NCI-H524 treated with DMSO at 0.1 percent for 48 hours (cell line): ENCODE results near the gene GRM8.

Experiments
- DNase-seq: peaks from one replicate; lab custom pipeline; 2025; lab: John Stamatoyannopoulos, UW

GRM8 gene

DNA sequence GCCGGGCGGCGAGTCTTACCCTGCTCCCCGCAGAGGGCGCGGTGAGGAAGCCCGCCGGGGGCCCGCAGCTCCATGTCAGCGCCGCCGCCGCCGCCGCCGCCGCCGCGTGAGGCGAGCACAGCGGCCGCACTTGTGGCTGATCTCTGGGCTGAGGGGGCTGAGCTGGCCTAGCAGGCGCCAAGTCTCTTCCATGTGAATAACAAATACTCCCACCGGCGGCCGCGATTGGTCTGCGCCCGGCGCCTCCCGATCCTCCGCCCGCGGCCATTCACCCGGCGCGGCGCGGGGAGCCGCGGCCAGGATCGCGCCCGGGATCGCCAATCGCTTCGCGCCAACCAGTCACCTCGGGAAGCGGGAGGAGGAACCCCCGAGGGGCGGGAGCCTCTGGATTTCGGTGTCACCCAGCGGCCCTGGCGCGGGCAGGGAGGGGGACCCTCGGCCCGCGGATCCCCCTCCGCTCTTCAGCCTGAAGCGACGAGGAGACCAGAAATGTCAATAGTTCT, at the start of gene GRM8:
Gene GRM8 (minus strand): TSS at position 164 of the 503 bp plus-strand sequence.
- DNase-seq: no peak

DNA sequence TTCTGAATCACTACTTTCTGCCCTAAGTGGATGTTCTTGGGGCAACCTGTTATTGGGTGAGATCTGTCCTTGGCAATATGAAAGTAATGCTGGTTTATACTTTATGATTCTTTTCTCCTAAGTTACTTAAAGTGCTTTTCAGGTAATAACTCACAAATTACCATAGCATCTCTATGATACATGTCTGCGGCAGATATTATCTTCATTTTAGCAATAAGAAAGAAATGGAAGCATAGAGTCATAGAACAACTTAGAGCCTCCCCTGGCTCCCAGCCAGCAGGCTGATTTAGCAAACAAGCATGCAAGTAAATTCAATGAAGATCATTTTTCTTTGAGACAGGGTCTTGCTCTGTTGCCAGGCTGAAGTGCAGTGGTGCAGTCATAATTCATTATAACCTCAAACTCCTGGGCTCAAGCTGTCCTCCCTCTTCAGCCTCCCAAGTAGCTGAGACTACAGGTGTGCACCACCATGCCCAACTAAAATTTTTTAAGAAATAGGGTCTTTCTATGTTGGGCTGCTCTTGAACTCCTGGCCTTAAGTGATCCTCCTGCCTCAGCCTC, 38.1 kb upstream of the GRM8 start:
- DNase-seq: no peak

DNA sequence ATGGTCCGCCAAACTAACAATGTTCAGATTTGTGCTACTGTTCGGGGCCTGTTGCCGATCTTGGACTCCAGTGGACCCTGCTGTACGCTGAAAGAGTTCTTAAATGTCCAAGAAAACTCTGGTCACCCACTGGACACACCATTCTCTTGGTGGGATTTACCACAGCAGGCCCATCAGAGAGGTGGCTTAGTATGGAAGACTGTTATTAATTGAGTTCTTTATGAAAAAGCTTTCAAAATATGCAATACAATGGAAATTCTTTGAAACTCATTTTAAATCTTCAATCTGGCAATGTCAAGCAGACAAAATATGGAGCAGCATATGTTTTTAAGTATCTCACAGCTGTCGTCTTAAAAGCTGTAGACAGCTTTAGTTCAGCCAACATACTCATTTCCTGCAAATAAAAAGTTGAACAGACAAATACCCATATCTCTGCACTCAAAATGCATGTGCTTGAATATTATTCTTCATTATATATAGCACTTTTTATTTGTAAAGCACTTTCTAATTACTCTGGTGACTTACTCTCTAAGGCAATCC, 37.4 kb upstream of the GRM8 start:
- peak; percentile 61 for DNase-seq

DNA sequence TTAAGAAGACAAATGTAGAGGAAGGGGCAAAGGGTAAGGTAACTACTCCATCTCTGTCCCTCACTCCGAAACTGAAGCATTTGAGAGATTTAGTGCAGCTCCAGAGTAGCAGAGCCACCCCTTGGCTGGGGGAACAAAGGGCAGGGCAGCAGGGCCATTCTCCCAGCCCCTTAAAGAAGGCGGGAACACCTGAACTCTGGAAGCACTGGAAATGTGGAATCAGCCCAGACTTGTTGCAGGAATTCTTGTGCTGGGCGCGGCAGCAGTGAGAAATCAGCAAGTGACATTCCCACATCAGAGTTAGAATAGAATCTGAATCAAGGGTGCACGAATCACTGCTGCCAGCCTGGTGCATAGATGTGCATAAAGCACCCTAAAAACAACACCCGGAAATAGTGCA, 34.4 kb upstream of the GRM8 start:
- DNase-seq: no peak

GRCh38 chr7:127270093-127270492, 17.4 kb upstream of the GRM8 start:
- no peak for DNase-seq

DNA sequence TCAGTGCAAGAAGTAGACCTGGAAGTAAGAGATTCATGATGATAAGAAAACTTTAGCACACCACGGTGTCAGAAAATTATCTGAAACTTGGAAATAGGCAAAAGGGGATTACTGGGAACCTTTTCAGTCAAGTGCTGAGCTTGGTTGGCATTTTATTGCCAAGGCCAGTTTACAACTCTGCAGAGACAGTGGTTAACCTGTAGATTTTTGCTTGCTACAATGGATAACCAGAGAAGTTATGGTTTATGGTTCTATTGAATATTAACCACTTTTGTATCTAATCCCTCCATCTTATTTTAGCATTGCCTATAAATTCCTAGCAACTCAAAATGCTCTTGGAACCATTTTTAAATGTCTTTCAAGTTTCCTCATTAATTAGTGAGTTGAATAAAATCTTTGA, 13.3 kb upstream of the GRM8 start:
- no peak for DNase-seq

DNA sequence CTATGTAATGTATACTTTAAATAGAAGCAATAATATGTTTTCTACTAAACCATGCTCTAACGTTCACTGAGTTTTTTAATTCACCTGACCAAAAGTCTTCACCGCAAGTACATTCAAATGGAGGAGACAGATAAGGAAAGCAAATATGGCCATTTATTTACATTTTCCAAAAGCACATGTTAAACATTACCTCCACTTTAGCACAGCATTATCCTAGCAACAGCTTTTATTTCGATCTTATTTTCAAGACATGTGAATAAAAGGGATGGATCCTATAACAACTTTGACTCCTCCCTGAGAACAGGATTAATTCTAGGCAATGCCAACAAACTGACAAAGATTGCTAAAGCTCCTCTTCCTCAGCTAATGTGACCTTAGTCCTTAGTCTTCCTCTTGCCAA, 11.5 kb upstream of the GRM8 start:
- DNase-seq: no peak

DNA sequence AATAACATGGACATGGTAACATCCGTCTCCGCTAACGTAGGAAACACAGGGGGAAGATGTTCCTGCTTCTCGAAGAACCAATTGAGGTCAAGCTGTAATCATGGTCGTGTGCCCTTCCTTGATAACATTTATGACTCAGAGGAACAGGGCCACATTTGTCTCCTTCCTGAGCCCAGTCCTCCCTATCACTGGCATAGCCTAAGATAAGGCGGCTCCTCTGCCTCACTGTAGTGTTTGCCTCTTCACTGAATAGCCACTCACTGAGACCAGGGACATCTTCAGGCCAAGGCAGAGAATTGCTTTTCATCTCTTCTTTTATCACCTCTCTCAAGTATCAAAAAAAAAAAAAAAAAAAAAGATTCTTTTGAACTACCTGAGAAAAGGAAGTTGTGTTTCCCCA, 5.4 kb upstream of the GRM8 start:
- DNase-seq: no peak

GRCh38 chr7:127257086-127257485, 4.3 kb upstream of the GRM8 start:
- DNase-seq: no peak

DNA sequence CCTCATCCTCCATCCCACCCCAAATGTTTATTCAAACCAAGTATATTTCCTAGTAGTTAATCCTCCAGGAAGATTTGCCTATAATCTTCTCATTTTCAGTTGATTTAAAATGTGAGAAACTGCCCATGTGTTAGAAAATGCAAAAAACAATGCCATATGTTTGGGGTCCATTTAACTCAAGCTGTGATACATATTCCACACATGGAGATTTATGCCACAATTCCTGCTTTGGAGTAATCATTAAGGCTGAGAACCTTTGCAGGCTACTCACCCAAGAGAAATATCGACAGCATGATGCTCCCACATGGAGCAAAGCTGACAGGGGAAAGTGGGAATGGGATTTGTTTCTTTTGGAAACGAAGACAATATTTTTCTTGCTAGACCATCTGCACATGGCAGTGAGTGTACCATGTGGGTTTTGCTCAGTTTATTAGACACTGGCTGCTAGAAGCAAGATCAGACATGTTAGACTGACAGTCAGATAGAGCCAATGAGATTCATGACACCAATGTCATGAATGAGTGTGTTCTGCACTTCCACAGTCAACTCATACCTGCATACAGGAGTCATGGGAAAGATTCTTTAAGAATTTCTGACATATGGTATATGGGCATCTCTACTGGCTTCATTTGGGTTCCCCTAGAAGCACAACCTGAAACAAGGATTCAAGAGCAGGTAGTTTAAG, 3.4 kb upstream of the GRM8 start:
- DNase-seq: no peak

GRCh38 chr7:127254163-127254684, 1.5 kb upstream of the GRM8 start:
- no peak for DNase-seq

- DNase-seq: no peak
These were observed 781 bp upstream of the GRM8 start for GRCh38 chr7:127253281-127254162.

DNA sequence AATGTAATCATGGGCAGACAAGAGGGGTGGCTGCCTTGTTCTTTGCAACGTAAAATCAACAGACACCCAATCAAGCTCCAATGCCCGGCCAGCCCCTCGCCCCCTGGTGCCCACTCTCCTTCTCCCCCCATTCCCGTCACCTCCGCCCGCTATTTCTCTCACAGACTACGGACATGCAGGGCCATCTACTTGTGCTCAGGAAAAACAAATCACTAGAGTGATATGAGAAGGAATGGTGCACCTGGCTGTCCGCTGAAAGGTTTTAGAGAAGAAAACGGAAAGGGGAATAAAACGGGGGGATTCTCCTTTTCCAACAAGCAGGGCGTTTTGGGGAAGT, 396 bp downstream of the GRM8 start:
- DNase-seq: no peak

DNA sequence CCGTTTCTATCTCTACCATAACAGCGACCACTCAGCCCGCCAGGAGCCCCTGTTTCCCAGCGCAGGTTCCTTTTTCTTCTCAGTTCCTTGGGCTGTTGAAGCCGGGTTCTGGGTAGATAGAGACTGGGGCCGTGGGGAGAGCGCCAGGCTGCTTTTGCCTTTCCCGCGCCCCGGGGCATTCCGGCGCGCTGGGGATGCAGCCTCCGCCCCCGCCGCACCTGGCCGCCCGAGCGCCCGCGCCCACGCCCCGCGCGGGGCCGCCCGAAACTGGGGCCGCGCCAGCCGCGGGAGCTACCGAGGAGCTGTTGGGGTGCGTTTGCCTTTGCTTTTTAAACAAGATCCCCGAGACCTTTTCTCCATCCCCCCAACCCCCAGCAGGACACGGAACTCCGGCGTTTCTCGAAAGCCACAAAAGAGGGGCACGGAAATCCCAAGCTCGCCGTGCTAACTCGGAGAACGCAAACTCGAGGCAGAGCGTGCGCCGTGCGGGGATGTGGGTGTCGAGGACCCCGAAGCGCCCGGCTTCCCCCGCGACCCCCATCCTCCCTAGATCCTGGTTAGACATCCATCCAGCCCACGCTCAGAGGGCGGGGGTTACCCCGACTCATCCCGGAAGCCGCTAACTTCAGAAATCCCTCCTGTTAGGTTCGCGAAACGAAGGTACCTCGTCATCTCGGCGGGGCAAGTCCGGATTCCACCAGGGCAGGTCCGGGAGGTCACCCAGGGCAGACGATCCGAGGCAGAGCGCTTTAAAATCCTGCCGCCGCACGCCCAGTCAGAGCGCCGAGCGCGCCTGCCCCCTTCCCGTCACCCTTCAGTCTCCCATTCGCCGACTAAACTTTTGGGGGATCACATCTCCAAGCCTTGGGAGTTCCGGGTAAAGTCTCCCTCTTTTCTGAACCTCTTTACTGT, 1.0 kb downstream of the GRM8 start:
- no peak for DNase-seq

- no peak for DNase-seq
These were observed 1.7 kb downstream of the GRM8 start for GRCh38 chr7:127251036-127251464.

GRCh38 chr7:127250312-127251035, 2.3 kb downstream of the GRM8 start:
- no peak for DNase-seq

GRCh38 chr7:127245607-127246006, 7.1 kb downstream of the GRM8 start:
- no peak for DNase-seq

DNA sequence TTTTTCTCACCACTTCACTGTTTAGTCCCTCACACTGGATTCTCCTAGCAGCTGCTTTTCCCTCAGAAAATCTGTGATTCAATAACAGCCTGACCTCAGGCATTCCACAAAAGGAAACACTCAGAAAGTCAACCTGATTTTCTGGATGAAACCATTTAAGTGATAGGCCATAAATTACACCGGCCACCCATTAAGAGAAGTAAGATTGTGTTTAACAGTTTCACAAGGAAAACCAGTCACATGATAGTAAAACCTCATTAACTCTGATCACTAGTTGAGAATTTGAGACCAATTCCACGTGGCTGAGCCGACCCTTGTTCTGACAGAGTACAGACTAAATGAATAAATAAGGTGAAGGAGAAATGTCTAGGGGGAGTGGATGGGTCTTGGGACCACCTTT, 7.7 kb downstream of the GRM8 start:
- peak; percentile 83 for DNase-seq

GRCh38 chr7:127239814-127240213, 12.9 kb downstream of the GRM8 start:
- no peak for DNase-seq

- no peak for DNase-seq
These were observed 19.1 kb downstream of the GRM8 start for GRCh38 chr7:127233630-127234029.

- DNase-seq: no peak
These were observed 21.3 kb downstream of the GRM8 start for GRCh38 chr7:127231415-127231814.
